GM10266 (cell line): ENCODE results near the gene CYP4A22.
A peak's percentile ranks its signal among the peaks of the same experiment; 100 is the strongest.

Experiments
- DNase-seq: peaks from one replicate; pipeline ENCODE4 v3.0.0; 2012; ENCODE audit errors: extremely low spot score
- CTCF ChIP-seq: IDR thresholded peaks from 2 replicates; pipeline ENCODE4 v1.5.1; 2012; ENCODE audit warnings: mild to moderate bottlenecking, low read depth; ENCODE audit not compliant: control insufficient read depth, insufficient read depth; ENCODE audit errors: missing control alignments

The CYP4A22 gene

GRCh38 chr1:47178654-47179016 is 41.4 kb downstream of the CYP4A22 start:
- no peak for DNase-seq
- TF ChIP-seq CTCF = no peak

- DNase-seq = peak; percentile 84
- TF ChIP-seq CTCF = peak; percentile 90
Measured at GRCh38 chr1:47179017-47179987, 42.1 kb downstream of the CYP4A22 start.

- DNase-seq = no peak
- no peak for TF ChIP-seq CTCF
Measured at GRCh38 chr1:47179988-47180563, 42.8 kb downstream of the CYP4A22 start.

GRCh38 chr1:47180603-47181094 is 43.4 kb downstream of the CYP4A22 start:
- no peak for TF ChIP-seq CTCF
- no peak for DNase-seq

GRCh38 chr1:47181095-47181954 is 44.1 kb downstream of the CYP4A22 start:
- no peak for DNase-seq
- TF ChIP-seq CTCF = no peak

GRCh38 chr1:47181955-47182675 is 44.9 kb downstream of the CYP4A22 start:
- no peak for DNase-seq

More at GRCh38 chr1:47181955-47182675, 44.9 kb downstream of the CYP4A22 start:
- TF ChIP-seq CTCF = no peak
